Muscle of leg (tissue), 11 donors: ENCODE data around the gene FAM200B. TPM values are rescaled to one million over a fixed set of nuclear protein-coding genes. Genes with fewer than 3 reads are reported as not detected.

Source experiments
- DNase-seq: peaks from one replicate; pipeline ENCODE4 v3.0.0; 2013
- H3K27ac ChIP-seq: one replicate; pipeline ENCODE4 v1.5.1; 2013; ENCODE audit warnings: mild to moderate bottlenecking, low read length, control low read depth
- H3K27me3 ChIP-seq: one replicate; pipeline ENCODE4 v1.6.1; 2013; ENCODE audit warnings: low read length; ENCODE audit not compliant: control insufficient read depth, insufficient read depth
- H3K36me3 ChIP-seq: one replicate; pipeline ENCODE4 v1.6.1; 2013; ENCODE audit warnings: low read length; ENCODE audit not compliant: control insufficient read depth, insufficient read depth
- H3K4me1 ChIP-seq: one replicate; pipeline ENCODE4 v1.6.1; 2013; ENCODE audit warnings: low read length; ENCODE audit not compliant: control insufficient read depth, insufficient read depth
- H3K4me3 ChIP-seq: one replicate; pipeline ENCODE4 v1.5.1; 2013; ENCODE audit warnings: low read length, control low read depth
- H3K9me3 ChIP-seq: replicated peaks from 2 replicates; pipeline ENCODE4 v1.6.1; 2013; ENCODE audit warnings: low read depth, low read length; ENCODE audit not compliant: control insufficient read depth
- WGBS: methylation state at CpG from one replicate; pipeline ENCODE4 v1.1.5; 2013; ENCODE audit warnings: missing lambda C conversion rate; ENCODE audit not compliant: insufficient coverage; 5-methylcytosine and 5-hydroxymethylcytosine counted together
- polyA plus RNA-seq, 8 donors: library from polyadenylated mRNA; unstranded; fragments of 120-200 nt; gene quantifications; one replicate each; pipeline versions ENCODE4 v1.2.1 to v1.2.3, GENCODE V29; 2013; ENCODE audit warnings: inconsistent platforms in 1 of 8, low replicate concordance in 1 of 8; ENCODE audit not compliant: insufficient read length in 8 of 8, insufficient read depth in 1 of 8
- total RNA-seq: library from RNA; stranded (reverse); fragments of 120-200 nt; gene quantifications from one replicate; pipeline ENCODE4 v1.2.4, GENCODE V29; 2013

FAM200B gene
- total and polyA plus RNA-seq, 9 donors = 24.6 to 42.4 (median 28.1) TPM

GRCh38 chr4:15692602-15693001, 11.0 kb downstream of the FAM200B start:
- Histone ChIP-seq H3K27me3 (no peaks in the 10 kb centered on the region), H3K9me3 (no peaks in the 10 kb centered on the region), H3K27ac (no peak overlapping the region), H3K4me1 (peaks cover 3% of the 10 kb centered on the region), H3K36me3 (peaks cover 2% of the 10 kb centered on the region), H3K4me3 (no peak overlapping the region)
- DNase-seq = no peak
- WGBS = 82% methylated on average over 1 of the region's 2 CpGs

GRCh38 chr4:15694431-15694830, 12.8 kb downstream of the FAM200B start:
- no CpG with 5 or more reads among the region's 4 CpGs for WGBS

GRCh38 chr4:15695240-15695699, 13.6 kb downstream of the FAM200B start:
- no peak for DNase-seq
- no peaks in the 10 kb centered on the region for H3K36me3 ChIP-seq
- no peak overlapping the region for H3K27ac ChIP-seq
- WGBS = 45% methylated on average over 5 of the region's 10 CpGs
- H3K4me3 ChIP-seq = no peak overlapping the region
- H3K4me1 ChIP-seq = peaks cover 3% of the 10 kb centered on the region
- H3K27me3 ChIP-seq = no peaks in the 10 kb centered on the region
- no peaks in the 10 kb centered on the region for H3K9me3 ChIP-seq

More at GRCh38 chr4:15694431-15694830, 12.8 kb downstream of the FAM200B start:
- Histone ChIP-seq H3K36me3 (no peaks in the 10 kb centered on the region), H3K27me3 (no peaks in the 10 kb centered on the region), H3K4me1 (peaks cover 3% of the 10 kb centered on the region), H3K27ac (no peak overlapping the region), H3K4me3 (no peak overlapping the region), H3K9me3 (no peaks in the 10 kb centered on the region)
- DNase-seq = no peak

- Histone ChIP-seq H3K36me3 (no peaks in the 10 kb centered on the region), H3K9me3 (no peaks in the 10 kb centered on the region), H3K4me1 (no peaks in the 10 kb centered on the region), H3K27me3 (no peaks in the 10 kb centered on the region), H3K27ac (no peak overlapping the region), H3K4me3 (no peak overlapping the region)
- no CpG with 5 or more reads among the region's 3 CpGs for WGBS
- no peak for DNase-seq
Measured at GRCh38 chr4:15695729-15696128, 14.1 kb downstream of the FAM200B start.

GRCh38 chr4:15696866-15697265, 15.2 kb downstream of the FAM200B start:
- no CpG with 5 or more reads among the region's 1 CpG for WGBS
- Histone ChIP-seq H3K9me3 (no peaks in the 10 kb centered on the region), H3K4me1 (no peaks in the 10 kb centered on the region), H3K36me3 (no peaks in the 10 kb centered on the region), H3K27me3 (no peaks in the 10 kb centered on the region), H3K4me3 (no peak overlapping the region), H3K27ac (no peak overlapping the region)
- DNase-seq = no peak

GRCh38 chr4:15702941-15703403, 21.3 kb downstream of the FAM200B start, which contains the start of gene BST1:
Gene BST1 (plus strand): TSS chr4:15703065. CDS start chr4:15703145, 80 bp downstream.
- peak within 1 kb of the TSS; percentile 10 for H3K27ac ChIP-seq
- 1% methylated on average over 42 of the region's 43 CpGs for WGBS
- peak; percentile 81 for DNase-seq

GRCh38 chr4:15703439-15703838, 21.8 kb downstream of the FAM200B start:
- peaks cover 6% of the 10 kb centered on the region for H3K4me1 ChIP-seq
- 65% methylated on average over 11 of the region's 11 CpGs for WGBS
- H3K9me3 ChIP-seq = no peaks in the 10 kb centered on the region
- H3K36me3 ChIP-seq = no peaks in the 10 kb centered on the region
- no peak for DNase-seq
- peak overlapping the region; percentile 55 for H3K4me3 ChIP-seq
- H3K27me3 ChIP-seq = no peaks in the 10 kb centered on the region
- H3K27ac ChIP-seq = no peak overlapping the region

More at GRCh38 chr4:15702941-15703403, 21.3 kb downstream of the FAM200B start, which contains the start of gene BST1:
- Histone ChIP-seq H3K9me3 (no peaks in the 10 kb centered on the region), H3K4me1 (peaks cover 6% of the 10 kb centered on the region), H3K4me3 (peak within 1 kb of the TSS; percentile 55), H3K27me3 (no peaks in the 10 kb centered on the region), H3K36me3 (no peaks in the 10 kb centered on the region)

- peaks cover 6% of the 10 kb centered on the region for H3K4me1 ChIP-seq
- DNase-seq = no peak
- H3K27ac ChIP-seq = no peak overlapping the region
- no peaks in the 10 kb centered on the region for H3K9me3 ChIP-seq
- no peaks in the 10 kb centered on the region for H3K27me3 ChIP-seq
- H3K4me3 ChIP-seq = no peak overlapping the region
- no peaks in the 10 kb centered on the region for H3K36me3 ChIP-seq
Measured at GRCh38 chr4:15704129-15704528, 22.5 kb downstream of the FAM200B start.

GRCh38 chr4:15706646-15707362, 25.2 kb downstream of the FAM200B start:
- no peaks in the 10 kb centered on the region for H3K27me3 ChIP-seq
- no peak overlapping the region for H3K27ac ChIP-seq
- H3K4me1 ChIP-seq = peaks cover 6% of the 10 kb centered on the region
- WGBS = no CpG with 5 or more reads among the region's 3 CpGs
- H3K9me3 ChIP-seq = no peaks in the 10 kb centered on the region
- no peaks in the 10 kb centered on the region for H3K36me3 ChIP-seq
- no peak overlapping the region for H3K4me3 ChIP-seq
- DNase-seq = no peak

GRCh38 chr4:15707363-15707715, 25.7 kb downstream of the FAM200B start:
- Histone ChIP-seq H3K27me3 (no peaks in the 10 kb centered on the region), H3K9me3 (no peaks in the 10 kb centered on the region), H3K27ac (no peak overlapping the region), H3K36me3 (no peaks in the 10 kb centered on the region), H3K4me1 (peaks cover 5% of the 10 kb centered on the region), H3K4me3 (no peak overlapping the region)
- WGBS = 17% methylated on average over 2 of the region's 7 CpGs
- no peak for DNase-seq
